GM12872 (cell line): ENCODE data around the gene CACNA1D.

Experiments used
- TF ChIP-seq, protein P1 (sequence below): IDR thresholded peaks from 3 replicates; pipeline ENCODE4 v1.5.1; 2011; ENCODE audit warnings: low read depth, mild to moderate bottlenecking, low read length, moderate library complexity; ENCODE audit not compliant: insufficient read depth

Gene CACNA1D

DNA sequence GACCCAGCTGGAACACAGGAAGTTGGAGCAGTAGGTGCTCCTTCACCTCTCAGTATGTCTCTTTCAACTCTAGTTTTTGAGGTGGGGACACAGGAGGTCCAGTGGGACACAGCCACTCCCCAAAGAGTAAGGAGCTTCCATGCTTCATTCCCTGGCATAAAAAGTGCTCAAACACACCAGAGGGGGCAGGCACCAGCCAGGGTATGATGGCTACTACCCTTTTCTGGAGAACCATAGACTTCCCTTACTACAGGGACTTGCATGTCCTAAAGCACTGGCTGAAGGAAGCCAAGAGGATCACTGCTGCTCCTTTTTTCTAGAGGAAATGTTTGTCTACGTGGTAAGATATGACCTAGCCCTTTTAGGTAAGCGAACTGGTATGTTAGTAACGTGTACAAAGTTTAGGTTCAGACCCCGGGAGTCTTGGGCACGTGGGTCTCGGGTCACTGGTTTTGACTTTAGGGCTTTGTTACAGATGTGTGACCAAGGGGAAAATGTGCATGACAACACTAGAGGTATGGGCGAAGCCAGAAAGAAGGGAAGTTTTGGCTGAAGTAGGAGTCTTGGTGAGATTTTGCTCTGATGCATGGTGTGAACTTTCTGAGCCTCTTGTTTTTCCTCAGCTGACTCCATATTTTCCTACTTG, 363.8 kb downstream of the CACNA1D start:
- TF ChIP-seq, protein P1, sequence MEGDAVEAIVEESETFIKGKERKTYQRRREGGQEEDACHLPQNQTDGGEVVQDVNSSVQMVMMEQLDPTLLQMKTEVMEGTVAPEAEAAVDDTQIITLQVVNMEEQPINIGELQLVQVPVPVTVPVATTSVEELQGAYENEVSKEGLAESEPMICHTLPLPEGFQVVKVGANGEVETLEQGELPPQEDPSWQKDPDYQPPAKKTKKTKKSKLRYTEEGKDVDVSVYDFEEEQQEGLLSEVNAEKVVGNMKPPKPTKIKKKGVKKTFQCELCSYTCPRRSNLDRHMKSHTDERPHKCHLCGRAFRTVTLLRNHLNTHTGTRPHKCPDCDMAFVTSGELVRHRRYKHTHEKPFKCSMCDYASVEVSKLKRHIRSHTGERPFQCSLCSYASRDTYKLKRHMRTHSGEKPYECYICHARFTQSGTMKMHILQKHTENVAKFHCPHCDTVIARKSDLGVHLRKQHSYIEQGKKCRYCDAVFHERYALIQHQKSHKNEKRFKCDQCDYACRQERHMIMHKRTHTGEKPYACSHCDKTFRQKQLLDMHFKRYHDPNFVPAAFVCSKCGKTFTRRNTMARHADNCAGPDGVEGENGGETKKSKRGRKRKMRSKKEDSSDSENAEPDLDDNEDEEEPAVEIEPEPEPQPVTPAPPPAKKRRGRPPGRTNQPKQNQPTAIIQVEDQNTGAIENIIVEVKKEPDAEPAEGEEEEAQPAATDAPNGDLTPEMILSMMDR = no peak

DNA sequence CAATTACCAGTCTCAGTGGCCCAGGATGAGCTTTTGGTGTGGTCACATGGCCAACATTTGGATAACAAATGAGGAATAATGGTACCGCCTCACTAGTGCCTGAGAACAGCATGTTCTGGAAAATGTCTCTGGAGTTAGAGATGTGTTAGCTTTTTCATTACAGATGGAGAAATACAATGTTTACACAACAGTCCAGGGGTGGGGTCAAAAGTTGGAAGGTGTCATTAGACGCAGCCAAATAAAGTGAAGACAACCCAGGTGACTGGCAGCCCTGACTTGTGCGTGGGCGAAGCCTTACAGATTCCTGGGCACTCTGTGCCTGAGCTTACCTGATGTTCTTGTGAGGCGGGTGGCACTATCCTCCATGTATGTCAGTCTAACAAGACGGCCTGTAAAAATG, 364.8 kb downstream of the CACNA1D start:
- TF ChIP-seq, protein P1 = no peak

DNA sequence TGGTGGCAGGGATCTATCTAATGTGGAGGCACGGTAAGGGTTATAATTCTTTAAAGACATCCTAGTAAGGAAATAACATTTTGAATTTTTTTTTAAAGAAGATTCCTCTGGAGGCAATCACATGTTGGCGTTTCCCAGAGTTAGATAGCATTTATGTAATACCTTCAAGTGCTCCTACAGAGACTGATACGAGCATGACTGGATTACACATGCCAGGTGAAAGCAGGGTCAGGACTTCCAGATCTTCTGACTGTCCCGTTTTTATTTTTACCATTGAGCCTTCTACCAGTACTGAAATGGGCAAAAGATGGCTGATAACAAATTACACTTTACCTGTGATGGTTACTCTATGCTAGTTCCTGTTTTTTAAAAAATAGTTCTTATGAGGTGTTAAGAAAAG, 365.8 kb downstream of the CACNA1D start:
- TF ChIP-seq, protein P1 = no peak

DNA sequence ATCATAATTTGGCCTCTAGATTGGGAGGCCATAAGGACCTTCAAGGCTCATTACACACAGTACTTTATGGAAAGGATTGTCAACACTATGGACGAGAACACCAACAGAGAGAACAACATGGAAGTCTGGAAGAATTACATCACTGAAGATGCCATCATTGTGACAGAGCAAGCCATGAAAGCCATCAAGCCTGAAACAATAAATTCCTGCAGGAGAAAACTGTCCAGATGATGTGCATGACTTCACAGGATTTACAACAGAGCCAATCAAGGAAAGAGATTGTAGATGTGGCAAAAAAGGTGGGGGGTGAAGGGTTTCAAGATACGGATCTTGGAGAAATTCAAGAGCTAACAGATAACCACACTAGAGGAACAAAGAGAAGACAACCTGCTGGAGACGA, 367.8 kb downstream of the CACNA1D start:
- TF ChIP-seq, protein P1 = no peak

DNA sequence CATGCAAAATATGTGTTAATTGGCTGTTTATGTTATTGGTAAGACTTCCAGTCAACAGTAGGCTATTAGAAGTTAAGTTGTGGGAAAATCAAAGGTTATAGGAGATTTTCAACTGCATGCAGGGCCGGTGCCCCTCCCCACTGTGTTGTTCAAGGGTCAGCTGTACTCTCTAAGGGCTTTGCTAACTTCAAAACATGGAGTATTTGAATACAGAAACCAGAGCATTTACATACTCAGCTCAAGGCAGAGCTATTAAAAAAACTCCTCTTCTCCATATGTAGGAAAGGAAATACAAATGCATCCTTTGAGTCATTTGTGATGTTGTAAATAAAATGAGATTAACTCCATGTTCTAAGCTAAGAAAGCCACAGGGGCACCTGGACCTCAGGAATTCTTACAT, 368.7 kb downstream of the CACNA1D start:
- TF ChIP-seq, protein P1 = no peak
